HFFc6 (cell line): ENCODE data around the gene RTP3. TPM values are rescaled to one million over a fixed set of nuclear protein-coding genes. Genes with fewer than 3 reads are reported as not detected.
A peak's percentile ranks its signal among the peaks of the same experiment; 100 is the strongest.

ENCODE experiments used
- DNase-seq: peaks from one replicate; pipeline ENCODE4 v3.0.0-alpha.2; 2018
- H3K27ac Mint-ChIP-seq: 2 replicates; pipeline ENCODE4 v1.8.0; 2020; ENCODE audit warnings: mild to moderate bottlenecking, mixed read lengths
- H3K27me3 Mint-ChIP-seq: 2 replicates; pipeline ENCODE4 v1.8.0; 2021; ENCODE audit warnings: mild to moderate bottlenecking, moderate library complexity, mixed read lengths; ENCODE audit not compliant: insufficient read depth
- H3K36me3 Mint-ChIP-seq: 2 replicates; pipeline ENCODE4 v1.8.0; 2021; ENCODE audit warnings: low read depth, mixed read lengths
- H3K4me1 Mint-ChIP-seq: 2 replicates; pipeline ENCODE4 v1.8.0; 2020; ENCODE audit warnings: low read depth, mixed read lengths
- H3K4me3 Mint-ChIP-seq: 2 replicates; pipeline ENCODE4 v1.8.0; 2020; ENCODE audit warnings: mild to moderate bottlenecking, moderate library complexity, mixed read lengths
- H3K9me3 Mint-ChIP-seq: 2 replicates; pipeline ENCODE4 v1.8.0; 2020; ENCODE audit warnings: mild to moderate bottlenecking, mixed read lengths
- CTCF ChIP-seq: fragments of 200-600 bp; sonication (generic); IDR thresholded peaks from 2 replicates; pipeline ENCODE4 v1.5.0; 2021; ENCODE audit warnings: antibody characterized with exemption, mild to moderate bottlenecking
- total RNA-seq, 6 experiments: library from RNA; stranded (reverse); fragmentation: NEBNext Ultra II Directional; extraction: Animal tissue kit (Norgen Biotek cat#: 25700); gene quantifications; 2 replicates in 1 of 6; 3 replicates in 5 of 6; pipeline ENCODE4 v1.2.3, GENCODE V29; 2021

Gene RTP3
- total RNA-seq, 6 experiments from 2014 or later: not detected

DNA sequence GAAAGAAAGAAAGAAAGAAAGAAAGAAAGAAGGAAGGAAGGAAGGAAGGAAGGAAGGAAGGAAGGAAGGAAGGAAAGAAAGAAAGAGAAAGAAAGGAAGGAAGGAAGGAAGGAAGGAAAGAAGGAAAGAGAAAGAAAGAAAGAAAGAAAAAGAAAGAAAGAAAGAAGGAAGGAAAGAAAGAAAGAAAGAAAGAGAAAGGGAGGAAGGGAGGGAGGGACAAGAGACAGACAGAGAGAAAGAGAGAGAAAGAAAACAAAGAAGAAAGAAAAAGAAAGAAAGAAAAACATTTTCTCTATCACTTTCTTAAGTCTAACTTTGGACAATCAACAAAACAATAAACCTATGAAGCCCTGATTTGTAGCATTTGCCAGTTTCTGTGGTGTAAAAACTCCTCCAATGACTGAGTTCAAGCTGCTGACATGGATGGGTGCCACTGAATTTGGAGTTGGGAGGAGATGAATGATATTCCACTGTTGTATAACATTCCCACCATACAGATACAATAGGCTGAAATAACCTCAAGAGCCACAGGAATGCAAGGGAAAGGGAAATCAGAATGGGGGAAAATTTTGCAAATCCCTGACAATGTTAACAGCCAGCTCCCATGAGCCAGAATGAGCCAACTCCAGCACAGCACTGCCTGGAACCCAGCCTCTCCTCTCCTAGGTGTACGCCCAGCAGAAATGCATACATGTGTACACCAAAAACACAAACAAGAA is 15.0 kb upstream of the RTP3 start:
- DNase-seq: peak; percentile 58
- Mint-ChIP-seq H3K4me1 (peaks cover 20% of the 10 kb centered on the region), H3K4me3 (no peak overlapping the region), H3K27ac (no peak overlapping the region), H3K36me3 (no peaks in the 10 kb centered on the region), H3K9me3 (no peaks in the 10 kb centered on the region), H3K27me3 (peaks cover 16% of the 10 kb centered on the region)
- no peak for TF ChIP-seq CTCF

DNA sequence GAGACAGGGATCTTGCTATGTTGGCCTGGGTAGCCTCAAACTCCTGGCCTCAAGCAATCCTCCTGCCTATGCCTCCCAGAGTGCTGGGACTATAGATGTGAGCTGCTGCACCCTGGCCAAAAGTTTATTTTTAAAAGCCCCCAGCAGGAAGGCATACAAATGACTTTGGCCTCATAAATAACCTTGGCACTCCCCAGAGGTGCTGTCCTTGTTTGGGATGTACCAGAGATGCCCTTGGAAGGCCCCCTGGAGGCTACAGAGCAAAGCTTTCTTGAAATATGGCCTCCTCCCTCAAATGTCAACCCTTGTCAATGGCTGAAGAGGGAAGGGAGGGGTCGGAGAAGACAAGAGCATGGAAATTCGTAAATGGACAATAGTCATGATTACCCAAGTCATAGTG is 14.0 kb upstream of the RTP3 start:
- peaks cover 9% of the 10 kb centered on the region for H3K27me3 Mint-ChIP-seq

GRCh38 chr3:46484388-46484787 is 13.4 kb upstream of the RTP3 start:
- H3K4me3 Mint-ChIP-seq: no peak overlapping the region
- peaks cover 30% of the 10 kb centered on the region for H3K4me1 Mint-ChIP-seq
- no peak for TF ChIP-seq CTCF
- no peak overlapping the region for H3K27ac Mint-ChIP-seq
- peaks cover 9% of the 10 kb centered on the region for H3K27me3 Mint-ChIP-seq
- H3K36me3 Mint-ChIP-seq: no peaks in the 10 kb centered on the region
- H3K9me3 Mint-ChIP-seq: no peaks in the 10 kb centered on the region
- no peak for DNase-seq

More for the DNA sequence above, 14.0 kb upstream of the RTP3 start:
- DNase-seq: no peak
- H3K4me1 Mint-ChIP-seq: peaks cover 24% of the 10 kb centered on the region
- no peak overlapping the region for H3K27ac Mint-ChIP-seq
- no peaks in the 10 kb centered on the region for H3K9me3 Mint-ChIP-seq
- no peak overlapping the region for H3K4me3 Mint-ChIP-seq
- TF ChIP-seq CTCF: 0 out of 2 replicates have a peak, but pooled peaks have one; percentile 16
- H3K36me3 Mint-ChIP-seq: no peaks in the 10 kb centered on the region

DNA sequence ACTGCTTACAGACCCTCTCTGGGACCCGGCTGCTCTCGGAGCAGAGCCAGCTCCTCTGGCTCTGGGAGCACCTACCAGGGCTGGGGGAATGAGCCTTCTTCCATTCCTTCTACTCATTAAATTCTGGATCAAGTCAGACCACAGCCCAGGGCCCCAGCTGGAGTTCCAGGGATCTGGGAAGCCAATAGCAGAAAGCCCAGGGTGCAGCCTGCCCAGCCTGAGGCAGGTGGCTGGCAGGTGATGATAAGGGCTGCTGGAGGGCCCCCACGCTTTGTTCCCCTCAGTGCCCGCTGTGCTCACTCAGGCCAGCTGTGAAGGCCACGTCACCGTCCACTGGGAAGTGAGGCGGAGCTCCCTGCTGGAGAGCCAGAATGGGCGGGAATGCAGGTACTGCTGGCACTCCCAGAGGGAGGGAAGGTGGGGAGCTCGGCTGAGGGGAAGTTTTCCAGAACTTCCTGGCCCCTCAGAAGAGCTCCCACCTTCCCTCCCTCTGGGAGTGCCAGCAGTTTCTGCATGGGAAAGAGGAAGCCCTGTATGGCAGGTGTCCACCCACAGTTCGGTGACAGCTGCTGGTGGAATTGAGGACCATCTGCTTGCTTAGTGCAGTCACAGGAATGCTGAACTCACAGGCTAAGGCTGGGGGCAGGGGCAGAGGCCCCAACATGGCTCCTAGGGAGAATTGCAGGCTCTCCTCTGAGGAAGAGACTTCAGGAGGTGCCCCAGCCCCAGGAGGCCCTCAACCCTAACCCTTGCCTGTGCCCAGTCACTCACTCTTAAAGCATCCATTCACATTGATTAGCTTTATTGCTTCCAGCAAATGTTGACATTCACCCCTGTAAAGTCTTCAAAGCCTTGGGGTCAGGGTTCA is 12.6 kb upstream of the RTP3 start:
- no peak for TF ChIP-seq CTCF
- DNase-seq: no peak
- Mint-ChIP-seq H3K27ac (no peak overlapping the region), H3K4me3 (no peak overlapping the region), H3K36me3 (no peaks in the 10 kb centered on the region), H3K4me1 (peaks cover 31% of the 10 kb centered on the region), H3K27me3 (peaks cover 9% of the 10 kb centered on the region; the same call in 1 of the 2 replicates), H3K9me3 (no peaks in the 10 kb centered on the region)

DNA sequence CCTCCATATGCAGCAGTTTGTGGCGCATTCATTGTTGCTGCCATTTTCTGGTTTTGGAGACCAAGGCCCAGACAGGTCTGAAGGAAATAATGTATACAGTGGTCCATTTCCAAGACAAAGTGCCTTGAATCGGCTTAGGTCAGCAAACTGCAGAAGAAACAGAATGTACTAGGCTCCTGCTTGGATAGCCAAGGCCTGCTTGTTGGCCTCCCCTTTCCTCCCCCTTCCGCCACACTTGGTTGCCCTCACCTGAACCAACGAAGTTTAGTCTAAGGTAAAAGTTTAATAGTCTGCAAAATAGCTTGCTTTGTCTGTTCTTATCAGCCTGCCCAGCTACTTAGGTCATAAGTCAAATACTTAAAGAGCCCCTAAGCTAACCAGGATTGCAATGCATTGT is 12.0 kb upstream of the RTP3 start:
- no peak overlapping the region for H3K4me3 Mint-ChIP-seq
- peaks cover 4% of the 10 kb centered on the region; the same call in 1 of the 2 replicates for H3K27me3 Mint-ChIP-seq
- no peak for TF ChIP-seq CTCF
- H3K27ac Mint-ChIP-seq: no peak overlapping the region
- no peak for DNase-seq
- H3K36me3 Mint-ChIP-seq: no peaks in the 10 kb centered on the region; the same call in 1 of the 2 replicates
- peaks cover 37% of the 10 kb centered on the region for H3K4me1 Mint-ChIP-seq
- H3K9me3 Mint-ChIP-seq: no peaks in the 10 kb centered on the region
